Measurements from ENCODE around the gene CTIF.

The CTIF gene

GRCh38 chr18:48552130-48552529, 13.3 kb downstream of the CTIF start:
- no peak for DNase-seq

DNA sequence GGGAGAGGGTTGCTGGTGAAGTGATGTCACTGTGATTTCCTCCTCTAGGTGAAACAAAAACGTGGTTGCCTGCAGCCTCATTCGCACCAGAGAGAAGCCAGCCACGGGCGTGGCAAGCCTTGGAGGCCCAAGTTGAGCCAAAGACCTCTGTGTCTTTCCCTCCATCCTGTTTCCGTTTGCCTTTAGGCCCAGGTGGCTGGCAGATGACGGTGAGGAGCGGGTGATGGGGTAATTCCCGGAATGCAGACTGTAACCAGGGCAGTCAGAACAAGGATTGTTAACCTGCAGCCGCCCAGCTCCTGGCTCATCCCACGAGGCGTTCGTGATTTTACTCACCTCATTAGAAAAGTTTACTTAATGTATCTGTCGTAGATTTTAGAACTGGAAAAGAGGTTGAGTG, 14.4 kb downstream of the CTIF start:
- no peak for DNase-seq

DNA sequence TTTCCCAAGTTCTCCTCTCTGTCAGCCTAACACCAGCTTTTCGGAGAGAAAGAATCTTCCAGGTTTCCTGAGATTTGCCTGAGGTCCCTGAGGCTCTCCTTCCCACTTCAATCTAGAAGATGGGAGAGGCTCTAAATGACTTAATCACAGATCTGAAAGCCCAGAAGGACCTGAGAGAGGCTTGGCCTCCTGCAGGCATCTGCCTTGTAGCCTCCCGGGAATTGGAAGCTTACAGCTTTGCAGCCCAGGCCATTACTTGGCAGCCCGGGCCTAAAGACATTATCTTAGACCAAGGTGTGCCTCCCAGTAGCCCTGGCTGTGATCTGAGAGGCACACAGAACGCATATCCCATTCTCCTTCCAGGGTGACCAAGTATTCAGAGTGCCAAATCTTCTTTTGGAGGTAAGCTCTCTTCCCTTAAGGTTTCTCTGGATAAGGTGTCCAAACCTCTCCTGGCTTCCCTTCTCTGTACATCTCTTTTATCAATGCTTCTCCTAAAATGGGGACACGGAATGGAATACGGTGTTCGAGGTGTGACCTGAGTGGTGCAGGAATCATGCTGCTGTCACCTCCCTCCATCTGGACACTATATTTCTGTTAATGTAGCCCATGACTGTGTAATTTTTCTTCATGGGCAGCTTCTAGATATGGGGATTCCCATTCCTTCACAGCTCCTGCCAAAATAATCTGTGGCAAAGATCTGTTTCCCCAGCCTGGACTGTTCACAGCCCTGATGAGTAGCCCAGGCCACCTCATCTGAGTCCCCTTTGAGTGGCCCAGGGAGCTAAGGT, 16.0 kb downstream of the CTIF start:
- DNase-seq, result no peak

DNA sequence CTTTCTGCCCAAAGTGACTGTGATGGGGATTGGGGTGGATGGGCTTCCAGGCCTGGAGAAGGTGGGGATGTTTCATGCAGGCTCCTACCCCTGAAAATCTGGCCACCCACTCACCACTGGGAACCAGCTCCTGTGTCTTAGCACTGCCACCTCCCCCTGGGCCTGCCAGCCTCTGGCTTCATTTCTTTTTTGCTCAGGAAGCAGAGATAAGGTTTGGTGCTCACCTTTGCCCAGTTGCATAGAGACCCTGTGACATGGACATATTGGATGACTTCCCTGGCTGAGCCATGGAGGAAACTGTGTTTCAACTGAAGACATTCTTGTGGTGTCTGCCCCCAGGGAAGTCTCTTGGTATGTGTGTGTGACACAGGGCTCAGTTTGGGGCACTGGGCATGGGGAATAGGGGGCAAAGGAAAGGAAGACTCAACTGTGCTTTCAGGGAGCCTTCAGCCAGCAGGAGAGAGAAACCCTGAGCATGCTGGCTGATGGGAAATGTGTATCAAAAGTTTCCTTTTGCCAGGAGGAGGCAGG, 16.7 kb downstream of the CTIF start:
- DNase-seq, result no peak

- no peak for DNase-seq
Observed at GRCh38 chr18:48557640-48558174, 18.9 kb downstream of the CTIF start.

DNA sequence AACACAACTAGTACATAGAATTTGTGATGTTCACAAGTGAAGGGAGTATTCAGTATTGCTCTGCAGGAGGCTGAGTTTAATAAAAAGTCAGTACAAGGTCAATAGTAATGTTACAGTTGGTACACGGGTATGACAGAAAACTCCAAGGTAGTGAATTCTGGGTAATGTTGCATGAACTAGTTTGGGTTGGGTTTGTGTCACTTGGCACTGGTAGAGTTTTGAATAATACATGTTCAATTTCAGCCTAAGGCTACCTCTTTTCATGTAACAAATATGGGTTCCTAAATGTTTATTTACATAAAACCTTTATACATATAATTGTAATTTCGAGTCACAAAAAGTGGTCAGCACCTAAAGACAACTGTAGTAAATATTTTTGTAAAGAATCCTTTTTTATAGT, 19.4 kb downstream of the CTIF start:
- no peak for DNase-seq

- no peak for DNase-seq
Observed at GRCh38 chr18:48560491-48560890, 21.7 kb downstream of the CTIF start.

DNA sequence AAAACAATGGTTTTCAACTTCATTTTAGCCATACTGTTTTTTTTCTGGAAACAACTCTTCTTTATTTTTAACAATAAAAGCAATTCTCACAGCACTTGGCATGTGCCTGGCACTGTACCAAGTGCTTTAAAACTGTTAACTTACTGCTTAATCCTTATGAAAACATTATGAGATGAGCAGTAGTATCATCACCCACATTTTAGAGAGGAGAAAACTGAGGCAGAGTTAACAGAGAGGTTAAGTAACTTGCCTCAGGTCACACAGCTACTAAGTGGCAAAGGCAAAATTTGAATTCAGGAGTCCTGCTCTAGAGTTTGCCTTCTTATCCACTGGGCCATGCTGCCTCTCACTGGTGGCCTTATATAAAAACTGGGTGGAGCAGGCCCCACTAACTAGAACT, 23.2 kb downstream of the CTIF start:
- DNase-seq, result no peak

GRCh38 chr18:48563027-48563426, 24.2 kb downstream of the CTIF start:
- no peak for DNase-seq

GRCh38 chr18:48564139-48564538, 25.3 kb downstream of the CTIF start:
- DNase-seq, result no peak

GRCh38 chr18:48565105-48565504, 26.3 kb downstream of the CTIF start:
- DNase-seq, result no peak

DNA sequence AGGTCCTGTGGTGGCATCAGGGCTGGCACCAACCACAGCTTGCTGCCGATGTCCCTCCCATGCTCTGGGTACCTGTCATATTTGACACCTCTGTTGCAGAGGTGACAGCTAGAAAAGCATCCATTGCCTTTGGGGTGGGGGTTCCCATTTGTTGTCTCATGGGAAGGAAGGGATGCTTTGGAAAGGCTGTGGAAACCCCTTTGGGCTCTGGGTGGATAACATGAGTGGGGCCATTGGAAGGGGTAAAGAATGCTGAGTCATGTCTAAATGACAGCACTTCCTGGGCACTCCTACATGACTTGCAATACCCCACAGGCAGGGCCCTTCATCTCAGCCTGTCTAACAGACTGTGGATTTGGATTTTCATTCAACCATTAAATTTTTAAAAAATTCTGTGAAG, 27.8 kb downstream of the CTIF start:
- DNase-seq, result no peak

- DNase-seq, result no peak
Observed at GRCh38 chr18:48567388-48567787, 28.6 kb downstream of the CTIF start.

- DNase-seq, result no peak
Observed at GRCh38 chr18:48569139-48569914, 30.5 kb downstream of the CTIF start.

DNA sequence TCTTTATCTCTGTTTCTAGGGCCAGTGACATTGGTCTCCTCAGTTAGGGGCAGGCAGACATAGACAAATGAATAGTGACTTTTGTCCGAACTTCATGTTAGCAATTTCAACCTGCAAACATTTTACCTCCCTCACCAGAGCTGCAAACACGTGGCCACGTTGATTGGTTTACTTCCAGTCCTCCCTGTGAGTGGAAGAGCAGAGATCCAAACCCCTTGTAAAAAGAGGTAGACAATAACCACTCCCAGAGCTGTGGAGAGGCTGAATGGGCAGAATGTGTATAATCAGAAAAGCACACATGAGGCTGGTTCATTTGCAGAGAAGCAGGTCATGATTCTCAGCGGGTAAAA, 31.1 kb downstream of the CTIF start:
- DNase-seq, result no peak

GRCh38 chr18:48570313-48570712, 31.5 kb downstream of the CTIF start:
- DNase-seq, result no peak

DNA sequence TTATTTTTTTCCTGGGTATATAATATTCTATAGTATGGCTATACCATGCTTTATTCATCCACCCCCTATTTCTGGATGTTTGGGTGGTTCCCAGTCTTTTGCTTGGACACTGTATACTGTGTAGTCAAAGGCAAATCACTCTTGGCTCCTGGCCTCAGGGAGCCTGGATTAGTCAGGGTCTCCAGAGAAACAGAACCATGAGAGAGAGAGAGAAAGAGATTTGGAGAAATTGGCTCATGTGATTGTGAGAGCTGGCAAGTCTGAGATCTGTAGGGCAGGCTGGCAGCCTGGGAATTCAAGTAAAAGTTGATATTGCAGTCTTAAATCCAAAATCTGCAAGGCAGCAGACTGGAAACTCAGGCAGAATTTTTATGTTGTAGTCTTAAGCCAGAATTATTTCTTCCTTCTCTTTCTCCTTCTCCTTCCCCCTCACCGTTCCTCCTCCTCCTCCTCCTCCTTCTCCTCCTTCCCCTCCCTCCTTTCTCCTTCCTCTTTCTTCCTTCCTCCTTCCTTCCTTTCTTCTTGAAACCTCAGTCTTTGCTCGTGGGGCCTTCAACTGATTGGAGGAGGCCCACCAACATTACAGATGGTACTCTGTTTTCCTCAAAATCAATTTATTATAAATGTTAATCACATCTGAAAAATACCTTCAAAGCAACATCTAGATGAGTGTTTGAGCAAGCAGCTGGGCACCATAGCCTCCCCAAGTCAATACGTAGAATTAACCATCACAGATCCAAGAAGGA, 33.0 kb downstream of the CTIF start:
- DNase-seq, result no peak

- DNase-seq, result no peak
Observed at GRCh38 chr18:48572402-48573126, 33.7 kb downstream of the CTIF start.

DNA sequence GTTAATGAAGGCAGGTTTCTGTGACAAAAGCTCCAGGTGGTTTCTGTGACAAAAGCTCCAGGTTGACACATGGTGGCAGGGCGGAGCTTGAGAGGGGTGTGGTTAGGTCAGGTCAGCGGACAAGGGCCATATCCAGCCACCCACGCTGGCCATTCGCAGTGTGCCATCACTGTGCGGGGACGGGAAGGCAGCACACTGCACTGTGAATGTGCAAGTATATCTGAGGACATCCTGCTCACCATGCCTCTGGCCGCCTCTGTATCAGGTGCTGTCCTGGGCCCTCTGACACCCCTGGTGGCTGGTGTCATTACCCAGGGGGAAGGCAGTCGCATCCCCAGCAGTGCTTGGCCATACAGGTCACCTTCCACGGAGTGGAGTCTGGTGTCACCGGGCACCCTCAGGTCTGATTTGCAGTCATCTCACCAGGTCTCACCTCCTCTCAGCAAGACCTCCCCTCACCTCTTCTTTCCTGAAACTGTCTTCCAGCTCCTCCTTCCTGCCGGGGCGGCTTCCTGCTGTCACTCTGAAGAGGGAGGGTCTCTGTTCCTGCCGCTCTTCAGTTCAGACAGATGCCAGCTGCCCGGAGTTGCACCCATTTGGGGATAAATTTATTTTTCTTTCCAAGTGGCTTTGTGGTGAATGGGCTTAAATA, 34.9 kb downstream of the CTIF start:
- no peak for DNase-seq

DNA sequence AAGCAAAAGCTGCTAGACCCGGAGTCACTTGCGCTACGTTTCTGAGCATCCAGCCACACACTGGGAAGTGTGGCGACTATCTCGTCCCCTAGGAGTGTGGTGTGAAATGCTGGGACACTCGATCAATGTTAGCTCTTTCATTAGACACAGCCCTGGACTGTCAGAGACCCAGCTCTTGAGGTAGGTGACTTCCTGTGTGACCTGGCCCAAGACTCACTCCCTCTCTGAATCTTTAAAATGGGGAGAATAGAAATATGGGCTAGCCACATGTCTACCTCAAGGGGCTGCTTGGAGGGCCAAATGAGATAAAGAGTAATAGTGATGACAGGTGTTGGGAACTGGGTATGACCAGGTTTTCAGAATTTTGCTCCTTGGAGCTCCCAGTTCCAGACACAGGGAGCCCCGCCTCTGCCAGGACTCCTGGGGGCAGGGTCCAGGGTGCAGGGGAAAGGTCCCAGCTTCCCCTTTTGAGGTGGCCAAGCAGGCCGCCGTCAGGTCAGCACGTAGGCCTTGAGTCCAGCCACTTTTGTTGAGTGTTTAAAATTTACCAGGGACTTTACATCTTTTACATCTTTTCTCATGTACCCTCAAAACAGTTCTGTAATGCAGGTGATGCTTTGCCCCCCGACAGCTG, 36.0 kb downstream of the CTIF start:
- DNase-seq, result no peak

DNA sequence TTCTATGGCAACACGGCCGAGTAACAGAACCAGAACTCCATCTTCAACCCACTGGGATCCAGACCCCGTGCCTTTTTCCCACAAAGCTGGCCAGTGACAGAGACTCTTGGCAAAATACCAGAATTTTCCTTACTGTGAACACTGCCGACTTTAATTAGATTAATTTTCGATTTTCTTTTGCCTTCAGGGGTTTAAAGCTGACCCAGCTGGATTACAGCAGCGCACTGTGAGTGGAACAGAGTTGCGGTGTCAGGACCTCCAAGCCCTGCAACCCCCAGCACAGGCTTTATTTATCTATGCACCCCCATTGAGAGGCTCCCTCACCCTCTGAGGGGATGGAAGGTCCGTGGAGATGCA, 36.4 kb downstream of the CTIF start:
- DNase-seq, result no peak
